ENCODE data around the gene HADH. TPM values are rescaled to one million over a fixed set of nuclear protein-coding genes. Genes with fewer than 3 reads are reported as not detected.
"Not testable (repeated sequence)": the region's sequence is repeated elsewhere in the genome, so short reads cannot be mapped to it uniquely, and the experiment has no call there.

HADH gene
- total RNA-seq, 1 experiment from 2014 or later = 41.6 TPM

DNA sequence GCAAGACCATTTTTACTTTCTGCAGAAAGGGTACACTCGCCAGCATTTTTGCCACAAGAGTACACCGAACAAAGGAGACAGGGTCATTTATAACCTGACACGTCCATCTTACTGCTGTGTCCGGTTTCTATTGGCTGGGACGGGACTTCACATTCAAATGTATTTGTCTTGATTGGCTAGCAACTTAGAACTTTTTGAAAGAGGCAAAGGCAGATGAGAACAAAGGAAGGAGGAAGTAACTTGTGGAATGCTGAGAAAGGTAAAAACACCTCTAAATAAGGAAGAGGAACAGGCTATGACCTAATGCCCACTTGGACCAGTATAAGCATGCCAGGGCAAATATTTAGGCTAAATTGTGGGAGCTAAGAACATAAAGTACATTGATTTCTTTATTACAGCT lies 22.7 kb downstream of the HADH start:
- H2AFZ ChIP-seq (ENCODE audit: low read length); H3K4me1 ChIP-seq (ENCODE audit: low read length); H4K20me1 ChIP-seq (ENCODE audit: insufficient read depth, low read depth, low read length); H3K4me2 ChIP-seq (ENCODE audit: low read depth, low read length, poor library complexity, severe bottlenecking); H3K9me3 ChIP-seq (ENCODE audit: low read length); H3K27ac ChIP-seq (ENCODE audit: low read length); H3K4me3 ChIP-seq (ENCODE audit: low read length); H3K9me2 ChIP-seq (replicated peaks; ENCODE audit: insufficient read depth, low read length); H3K27me3 ChIP-seq (ENCODE audit: low read length); H3K9ac ChIP-seq (ENCODE audit: low read length); DNase-seq: not testable (repeated sequence)
- H3K79me2 ChIP-seq (ENCODE audit: low read length) = peaks cover 27% of the 10 kb centered on the region
- peaks cover 11% of the 10 kb centered on the region for H3K36me3 ChIP-seq (ENCODE audit: insufficient read depth, low read length)

DNA sequence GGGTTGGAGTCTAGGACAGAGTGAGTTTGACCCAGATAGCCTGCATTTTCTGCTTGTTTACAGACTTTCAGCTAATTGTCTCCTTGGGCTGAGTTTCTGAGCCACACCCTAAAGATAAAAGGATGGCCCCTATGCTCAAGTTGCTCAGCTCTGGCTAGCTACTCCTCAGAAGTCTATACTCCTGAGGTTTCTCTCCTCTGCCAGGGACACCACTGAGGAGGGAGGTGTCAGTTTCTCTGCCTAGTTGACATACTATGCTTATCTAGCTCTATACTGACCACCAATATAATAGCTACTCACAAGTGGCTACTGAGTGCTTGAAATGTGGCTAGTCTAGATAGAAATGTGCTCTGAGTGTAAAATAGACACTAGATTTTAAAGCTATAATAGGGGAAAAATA lies 23.6 kb downstream of the HADH start:
- Histone ChIP-seq H3K4me1 (ENCODE audit: low read length) (no peaks in the 10 kb centered on the region), H3K9me3 (ENCODE audit: low read length) (no peaks in the 10 kb centered on the region), H3K9ac (ENCODE audit: low read length) (no peak overlapping the region), H3K4me3 (ENCODE audit: low read length) (no peak overlapping the region), H3K27ac (ENCODE audit: low read length) (no peak overlapping the region), H4K20me1 (ENCODE audit: insufficient read depth, low read depth, low read length) (peaks cover 4% of the 10 kb centered on the region; the same call in 1 of the 2 replicates), H3K27me3 (ENCODE audit: low read length) (no peaks in the 10 kb centered on the region), H3K79me2 (ENCODE audit: low read length) (peaks cover 18% of the 10 kb centered on the region), H3K9me2 (replicated peaks; ENCODE audit: insufficient read depth, low read length) (no peaks in the 10 kb centered on the region), H3K36me3 (ENCODE audit: insufficient read depth, low read length) (peaks cover 11% of the 10 kb centered on the region), H3K4me2 (ENCODE audit: low read depth, low read length, poor library complexity, severe bottlenecking) (no peak overlapping the region), H2AFZ (ENCODE audit: low read length) (no peak overlapping the region)
- no peak for DNase-seq

DNA sequence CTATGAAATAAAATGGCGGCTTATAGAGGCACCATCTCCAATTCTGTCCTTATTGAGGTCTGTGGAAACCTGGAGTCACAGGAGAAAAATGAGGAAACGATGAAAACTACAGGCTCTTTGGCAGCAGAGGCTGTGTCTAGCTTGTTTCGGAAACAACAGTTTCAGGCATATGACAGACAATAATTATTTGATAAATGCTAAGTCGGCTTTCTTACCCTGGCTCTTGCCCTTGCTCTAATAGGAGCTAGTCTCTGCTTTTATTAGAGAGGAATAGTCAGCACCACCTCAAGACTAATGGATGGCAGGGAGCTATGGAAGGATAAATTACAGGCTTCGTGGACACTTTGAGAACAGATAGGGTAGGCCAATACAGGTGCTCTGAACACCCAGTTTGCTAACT lies 24.3 kb downstream of the HADH start:
- Histone ChIP-seq H3K4me1 (ENCODE audit: low read length) (no peaks in the 10 kb centered on the region), H3K9me2 (replicated peaks; ENCODE audit: insufficient read depth, low read length) (no peaks in the 10 kb centered on the region), H3K27me3 (ENCODE audit: low read length) (no peaks in the 10 kb centered on the region), H3K36me3 (ENCODE audit: insufficient read depth, low read length) (peaks cover 11% of the 10 kb centered on the region), H4K20me1 (ENCODE audit: insufficient read depth, low read depth, low read length) (peaks cover 4% of the 10 kb centered on the region; the same call in 1 of the 2 replicates), H3K27ac (ENCODE audit: low read length) (no peak overlapping the region), H3K9me3 (ENCODE audit: low read length) (no peaks in the 10 kb centered on the region), H2AFZ (ENCODE audit: low read length) (no peak overlapping the region), H3K4me3 (ENCODE audit: low read length) (no peak overlapping the region), H3K4me2 (ENCODE audit: low read depth, low read length, poor library complexity, severe bottlenecking) (no peak overlapping the region), H3K9ac (ENCODE audit: low read length) (no peak overlapping the region), H3K79me2 (ENCODE audit: low read length) (peaks cover 12% of the 10 kb centered on the region)
- DNase-seq = no peak

DNA sequence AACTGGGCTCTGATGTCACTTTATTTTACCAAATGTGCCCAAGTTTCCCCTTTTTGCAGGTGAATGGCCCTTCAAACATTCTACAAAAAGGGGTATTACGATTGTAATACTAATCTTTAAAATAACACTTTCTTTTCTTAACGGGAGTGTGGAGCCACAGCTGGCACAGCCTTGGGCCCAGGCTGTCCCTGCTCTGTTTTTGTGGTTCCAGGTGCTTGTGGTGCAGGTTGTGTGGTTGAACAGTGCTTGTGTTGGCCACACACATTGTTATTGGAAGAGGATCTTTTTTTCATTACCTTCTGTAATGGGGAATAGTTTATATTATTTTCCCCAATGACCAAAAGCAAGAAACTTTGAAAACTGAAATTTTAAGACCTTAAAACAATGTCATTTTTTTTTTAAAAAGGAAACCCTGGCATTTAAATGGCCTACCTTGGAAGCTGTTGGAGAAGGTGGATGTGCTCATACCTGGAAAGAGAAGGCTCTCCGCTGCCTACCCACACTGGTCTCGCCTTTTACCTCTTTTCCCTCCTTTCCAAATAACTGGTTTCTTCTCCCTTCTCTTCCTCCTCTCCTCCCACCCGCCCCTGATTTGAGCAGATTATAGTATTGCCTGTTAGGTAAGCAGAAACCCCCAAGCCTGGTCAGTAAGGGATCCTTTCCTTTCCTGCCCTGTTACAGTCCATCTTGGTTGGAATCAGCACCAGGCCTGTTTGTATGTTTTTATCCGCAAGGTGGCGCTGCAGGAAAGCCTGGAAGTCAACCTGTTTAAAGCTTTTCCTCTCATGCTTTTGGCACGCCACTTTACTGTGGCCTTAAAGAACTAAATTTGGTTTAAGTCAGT lies 28.6 kb downstream of the HADH start:
- H3K9me2 ChIP-seq (replicated peaks; ENCODE audit: insufficient read depth, low read length) = no peaks in the 10 kb centered on the region
- peaks cover 4% of the 10 kb centered on the region; the same call in 1 of the 2 replicates for H4K20me1 ChIP-seq (ENCODE audit: insufficient read depth, low read depth, low read length)
- peaks cover 8% of the 10 kb centered on the region; the same call in 1 of the 2 replicates for H3K79me2 ChIP-seq (ENCODE audit: low read length)
- no peak overlapping the region for H3K27ac ChIP-seq (ENCODE audit: low read length)
- H3K36me3 ChIP-seq (ENCODE audit: insufficient read depth, low read length) = peaks cover 13% of the 10 kb centered on the region; the same call in 1 of the 2 replicates
- no peak overlapping the region for H3K4me2 ChIP-seq (ENCODE audit: low read depth, low read length, poor library complexity, severe bottlenecking)
- no peak overlapping the region for H2AFZ ChIP-seq (ENCODE audit: low read length)
- no peak overlapping the region for H3K9ac ChIP-seq (ENCODE audit: low read length)
- DNase-seq = peak; percentile 88
- no peaks in the 10 kb centered on the region for H3K27me3 ChIP-seq (ENCODE audit: low read length)
- no peaks in the 10 kb centered on the region for H3K9me3 ChIP-seq (ENCODE audit: low read length)
- no peak overlapping the region for H3K4me3 ChIP-seq (ENCODE audit: low read length)
- H3K4me1 ChIP-seq (ENCODE audit: low read length) = no peaks in the 10 kb centered on the region

DNA sequence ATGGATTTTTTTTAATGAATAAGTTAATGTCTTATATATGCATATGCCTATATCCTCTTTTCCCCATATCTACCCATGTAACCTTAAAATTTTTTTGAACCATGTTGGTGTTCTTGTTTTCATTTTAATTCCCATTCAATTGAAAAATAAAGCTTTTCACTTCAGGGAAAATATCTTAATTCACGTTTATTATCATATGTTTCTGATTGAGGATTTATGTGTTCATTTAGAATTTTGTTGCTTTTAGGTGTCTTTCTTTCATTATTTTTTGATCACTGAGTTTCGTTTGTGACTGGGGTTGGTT lies 29.1 kb downstream of the HADH start:
- Histone ChIP-seq H3K9ac (ENCODE audit: low read length) (no peak overlapping the region), H3K4me2 (ENCODE audit: low read depth, low read length, poor library complexity, severe bottlenecking) (no peak overlapping the region), H3K79me2 (ENCODE audit: low read length) (peaks cover 6% of the 10 kb centered on the region; the same call in 1 of the 2 replicates), H2AFZ (ENCODE audit: low read length) (no peak overlapping the region), H3K4me3 (ENCODE audit: low read length) (no peak overlapping the region), H3K27me3 (ENCODE audit: low read length) (no peaks in the 10 kb centered on the region), H3K36me3 (ENCODE audit: insufficient read depth, low read length) (peaks cover 13% of the 10 kb centered on the region; the same call in 1 of the 2 replicates), H3K4me1 (ENCODE audit: low read length) (no peaks in the 10 kb centered on the region), H3K27ac (ENCODE audit: low read length) (no peak overlapping the region), H3K9me3 (ENCODE audit: low read length) (no peaks in the 10 kb centered on the region), H3K9me2 (replicated peaks; ENCODE audit: insufficient read depth, low read length) (no peaks in the 10 kb centered on the region), H4K20me1 (ENCODE audit: insufficient read depth, low read depth, low read length) (peaks cover 4% of the 10 kb centered on the region; the same call in 1 of the 2 replicates)
- no peak for DNase-seq

DNA sequence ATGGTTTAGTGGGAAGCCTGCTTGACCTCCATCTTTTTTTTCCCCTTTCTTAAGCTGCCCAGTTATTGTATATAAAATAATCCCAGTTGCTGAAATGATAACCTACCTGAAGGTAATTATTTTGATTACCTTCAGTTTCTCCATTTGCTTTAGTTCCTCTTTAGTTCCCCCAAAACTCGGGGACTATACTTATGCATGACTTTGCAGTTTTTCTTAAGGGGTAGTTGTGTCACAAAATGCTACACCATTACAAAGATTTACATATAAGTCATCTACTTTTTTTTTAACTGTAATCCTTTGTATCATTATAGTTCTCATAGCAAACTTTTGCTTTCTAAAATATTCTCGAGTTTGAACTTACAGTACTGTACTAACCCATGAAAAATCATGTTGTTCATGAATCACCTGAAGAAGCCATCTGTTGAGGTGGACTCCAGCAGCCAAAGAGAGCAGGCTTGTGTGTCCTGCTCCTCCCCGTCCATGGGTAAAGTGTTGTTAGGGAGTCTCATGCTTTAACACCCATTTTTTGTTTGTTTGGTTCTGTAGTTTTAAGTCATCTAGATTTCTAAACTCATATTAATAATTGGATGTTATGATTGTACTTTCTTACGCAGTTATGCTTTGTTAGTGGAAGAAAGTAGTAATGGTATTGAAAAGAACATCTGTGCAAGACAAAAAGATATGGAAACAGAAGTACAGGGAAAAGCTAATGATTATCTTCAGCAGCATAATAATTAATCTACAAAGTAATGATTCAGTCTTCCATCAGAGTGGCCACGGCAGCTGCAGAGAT lies 34.6 kb downstream of the HADH start:
- Histone ChIP-seq H3K9ac (ENCODE audit: low read length) (no peak overlapping the region), H2AFZ (ENCODE audit: low read length) (no peak overlapping the region), H4K20me1 (ENCODE audit: insufficient read depth, low read depth, low read length) (no peaks in the 10 kb centered on the region), H3K36me3 (ENCODE audit: insufficient read depth, low read length) (peaks cover 21% of the 10 kb centered on the region; the same call in 1 of the 2 replicates), H3K9me2 (replicated peaks; ENCODE audit: insufficient read depth, low read length) (no peaks in the 10 kb centered on the region), H3K4me1 (ENCODE audit: low read length) (no peaks in the 10 kb centered on the region), H3K27me3 (ENCODE audit: low read length) (no peaks in the 10 kb centered on the region), H3K27ac (ENCODE audit: low read length) (no peak overlapping the region), H3K79me2 (ENCODE audit: low read length) (peaks cover 5% of the 10 kb centered on the region; the same call in 1 of the 2 replicates), H3K4me3 (ENCODE audit: low read length) (no peak overlapping the region), H3K4me2 (ENCODE audit: low read depth, low read length, poor library complexity, severe bottlenecking) (no peak overlapping the region), H3K9me3 (ENCODE audit: low read length) (no peaks in the 10 kb centered on the region)
- DNase-seq = no peak

DNA sequence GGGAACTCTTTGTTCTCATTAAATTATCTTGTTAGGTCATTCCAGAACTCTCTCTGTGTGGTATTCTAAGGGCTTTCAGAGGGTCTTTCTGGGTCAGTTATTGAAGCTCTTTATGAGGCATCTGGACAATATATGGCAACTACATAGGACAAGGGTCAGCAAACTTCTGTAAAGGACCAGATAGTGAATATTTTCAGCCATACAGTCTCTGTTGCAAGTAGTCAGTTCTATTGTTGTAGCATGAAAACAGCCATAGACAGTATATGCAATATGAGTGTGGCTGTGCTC lies 35.1 kb downstream of the HADH start:
- H3K27me3 ChIP-seq (ENCODE audit: low read length) = no peaks in the 10 kb centered on the region
- H3K9me2 ChIP-seq (replicated peaks; ENCODE audit: insufficient read depth, low read length) = no peaks in the 10 kb centered on the region
- no peak overlapping the region for H3K9ac ChIP-seq (ENCODE audit: low read length)
- H3K36me3 ChIP-seq (ENCODE audit: insufficient read depth, low read length) = peaks cover 17% of the 10 kb centered on the region; the same call in 1 of the 2 replicates
- no peaks in the 10 kb centered on the region for H3K4me1 ChIP-seq (ENCODE audit: low read length)
- H2AFZ ChIP-seq (ENCODE audit: low read length) = no peak overlapping the region
- no peak overlapping the region for H3K4me2 ChIP-seq (ENCODE audit: low read depth, low read length, poor library complexity, severe bottlenecking)
- H3K9me3 ChIP-seq (ENCODE audit: low read length) = no peaks in the 10 kb centered on the region
- H4K20me1 ChIP-seq (ENCODE audit: insufficient read depth, low read depth, low read length) = no peaks in the 10 kb centered on the region
- DNase-seq = no peak
- H3K4me3 ChIP-seq (ENCODE audit: low read length) = no peak overlapping the region
- no peaks in the 10 kb centered on the region for H3K79me2 ChIP-seq (ENCODE audit: low read length)
- H3K27ac ChIP-seq (ENCODE audit: low read length) = no peak overlapping the region

DNA sequence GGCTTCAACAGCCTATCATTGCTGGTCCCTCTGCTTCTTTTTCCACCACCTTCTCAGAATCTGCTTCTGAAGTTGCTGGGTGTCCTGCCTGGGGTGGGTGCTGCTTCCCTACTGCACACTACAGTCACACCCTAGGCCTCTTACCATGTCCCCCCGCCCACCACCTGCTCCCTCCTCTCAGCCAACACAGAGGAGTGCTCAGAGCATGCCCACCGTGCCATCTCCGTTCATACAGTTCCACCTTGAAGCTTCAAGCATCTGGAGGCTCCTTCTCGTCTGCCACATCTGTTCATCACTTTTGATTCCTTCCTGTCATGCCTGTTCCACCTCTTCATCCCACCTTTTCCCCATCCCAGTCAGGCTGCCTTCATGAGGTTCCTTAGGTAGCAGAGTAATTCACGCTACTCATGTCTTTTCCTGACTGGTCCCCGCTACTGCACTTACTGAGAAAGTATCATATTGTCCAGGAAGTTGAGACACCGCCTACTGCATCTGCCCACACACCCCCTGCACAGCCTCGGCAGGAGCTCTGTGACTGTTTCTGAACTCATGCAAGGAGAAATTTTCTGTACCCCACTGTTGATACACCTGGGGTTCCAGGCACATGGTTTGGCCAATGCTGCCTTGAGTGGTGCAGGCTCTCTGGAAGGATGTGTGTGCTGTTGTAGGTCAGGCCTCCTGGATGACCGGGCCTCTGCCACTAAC lies 39.5 kb downstream of the HADH start:
- H3K9ac ChIP-seq (ENCODE audit: low read length) = no peak overlapping the region
- H3K27ac ChIP-seq (ENCODE audit: low read length) = no peak overlapping the region
- peaks cover 14% of the 10 kb centered on the region; the same call in 1 of the 2 replicates for H3K36me3 ChIP-seq (ENCODE audit: insufficient read depth, low read length)
- no peaks in the 10 kb centered on the region for H3K79me2 ChIP-seq (ENCODE audit: low read length)
- H4K20me1 ChIP-seq (ENCODE audit: insufficient read depth, low read depth, low read length) = no peaks in the 10 kb centered on the region
- no peak overlapping the region for H3K4me2 ChIP-seq (ENCODE audit: low read depth, low read length, poor library complexity, severe bottlenecking)
- DNase-seq = no peak
- H2AFZ ChIP-seq (ENCODE audit: low read length) = no peak overlapping the region
- no peaks in the 10 kb centered on the region for H3K27me3 ChIP-seq (ENCODE audit: low read length)
- no peaks in the 10 kb centered on the region for H3K4me1 ChIP-seq (ENCODE audit: low read length)
- H3K4me3 ChIP-seq (ENCODE audit: low read length) = no peak overlapping the region
- no peaks in the 10 kb centered on the region for H3K9me2 ChIP-seq (replicated peaks; ENCODE audit: insufficient read depth, low read length)
- no peaks in the 10 kb centered on the region for H3K9me3 ChIP-seq (ENCODE audit: low read length)
